NCI-H1105 treated with DMSO at 0.1 percent for 48 hours (cell line): ENCODE data around the gene SND1.
A peak's percentile ranks its signal among the peaks of the same experiment; 100 is the strongest.
"Not testable (repeated sequence)": the region's sequence is repeated elsewhere in the genome, so short reads cannot be mapped to it uniquely, and the experiment has no call there.

Experiments used
- DNase-seq: peaks from one replicate; lab custom pipeline; 2025; lab: John Stamatoyannopoulos, UW

The SND1 gene

GRCh38 chr7:127961786-127962453, 309.9 kb downstream of the SND1 start:
- DNase-seq: peak; percentile 25

GRCh38 chr7:127962589-127963361, 310.8 kb downstream of the SND1 start:
- DNase-seq: no peak

- DNase-seq: not testable (repeated sequence)
Measured at GRCh38 chr7:127963850-127964249, 311.9 kb downstream of the SND1 start.

GRCh38 chr7:127967281-127967680, 315.3 kb downstream of the SND1 start:
- DNase-seq: no peak

- no peak for DNase-seq
Measured at GRCh38 chr7:127968547-127968946, 316.6 kb downstream of the SND1 start.

GRCh38 chr7:127973832-127974231, 321.8 kb downstream of the SND1 start:
- DNase-seq: no peak

GRCh38 chr7:127974446-127975035, 322.5 kb downstream of the SND1 start:
- DNase-seq: no peak

GRCh38 chr7:127976056-127976737, 324.2 kb downstream of the SND1 start:
- peak; percentile 2 for DNase-seq

- DNase-seq: no peak
Measured at GRCh38 chr7:127976738-127977120, 324.7 kb downstream of the SND1 start.

GRCh38 chr7:127978421-127978820, 326.4 kb downstream of the SND1 start:
- DNase-seq: no peak

- no peak for DNase-seq
Measured at GRCh38 chr7:127979113-127979727, 327.2 kb downstream of the SND1 start.

- no peak for DNase-seq
Measured at GRCh38 chr7:127979728-127980126, 327.7 kb downstream of the SND1 start.

GRCh38 chr7:127980901-127981300, 328.9 kb downstream of the SND1 start:
- DNase-seq: no peak

GRCh38 chr7:127981965-127982364, 330.0 kb downstream of the SND1 start:
- no peak for DNase-seq

GRCh38 chr7:127983804-127984332, 331.9 kb downstream of the SND1 start:
- DNase-seq: no peak

- no peak for DNase-seq
Measured at GRCh38 chr7:127986581-127987521, 334.9 kb downstream of the SND1 start.

- DNase-seq: no peak
Measured at GRCh38 chr7:127988751-127989150, 336.8 kb downstream of the SND1 start.

- DNase-seq: no peak
Measured at GRCh38 chr7:127993317-127993716, 341.3 kb downstream of the SND1 start.

- DNase-seq: no peak
Measured at GRCh38 chr7:127993987-127994386, 342.0 kb downstream of the SND1 start.

GRCh38 chr7:127995156-127995880, 343.3 kb downstream of the SND1 start:
- DNase-seq: no peak
